ENCODE results near the gene TRIM47. TPM values are rescaled to one million over a fixed set of nuclear protein-coding genes. Genes with fewer than 3 reads are reported as not detected.

TRIM47 gene
- total RNA-seq, 1 experiment from 2014 or later = 25.7 TPM

DNA sequence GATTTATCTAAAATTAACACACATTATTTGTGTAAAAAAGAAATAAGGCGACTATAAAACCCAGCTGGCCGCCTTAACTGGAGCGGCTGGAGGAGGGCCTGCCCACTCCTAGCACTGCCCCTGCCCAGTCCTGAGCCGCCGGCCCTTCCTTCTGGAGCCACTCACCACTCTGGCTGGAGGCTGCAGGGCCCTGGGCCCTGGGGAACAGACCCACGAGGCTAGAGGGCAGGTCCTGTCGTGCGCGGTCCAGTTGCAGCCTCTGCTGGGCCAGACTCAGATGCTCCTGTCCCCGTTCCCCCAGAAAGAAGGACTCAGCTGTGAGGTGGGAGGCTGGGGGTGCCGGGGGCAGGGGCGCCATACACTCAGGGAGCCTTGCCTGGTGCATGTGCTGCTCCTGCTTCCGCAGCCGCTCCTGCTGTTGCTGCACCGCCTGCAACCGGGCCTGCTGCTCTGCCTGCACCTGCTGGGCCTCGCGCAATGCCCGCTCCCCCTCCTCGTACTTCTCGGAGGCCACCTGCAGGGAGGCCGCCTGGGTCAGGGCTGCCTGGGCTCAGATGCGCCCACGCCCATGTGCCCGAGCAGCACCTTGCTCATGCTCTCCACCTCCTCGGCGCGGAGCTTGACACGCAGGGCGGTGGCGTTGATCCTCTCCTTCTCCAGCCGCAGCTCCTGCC lies 35.3 kb upstream of the TRIM47 start:
- POLR2A ChIA-PET = no interaction called here
- Mint-ChIP-seq H3K4me1 (ENCODE audit: insufficient read depth, unreplicated experiment) (peaks cover 15% of the 10 kb centered on the region), H3K27ac (ENCODE audit: low read depth, unreplicated experiment) (no peak overlapping the region), H3K27me3 (ENCODE audit: insufficient read depth, unreplicated experiment) (no peaks in the 10 kb centered on the region), H3K9me3 (ENCODE audit: unreplicated experiment) (no peaks in the 10 kb centered on the region), H3K36me3 (ENCODE audit: insufficient read depth, unreplicated experiment) (peaks cover 16% of the 10 kb centered on the region), H3K4me3 (ENCODE audit: unreplicated experiment) (no peak overlapping the region)
- no peak for DNase-seq (ENCODE audit: unreplicated experiment)
- TF ChIP-seq, protein P1, sequence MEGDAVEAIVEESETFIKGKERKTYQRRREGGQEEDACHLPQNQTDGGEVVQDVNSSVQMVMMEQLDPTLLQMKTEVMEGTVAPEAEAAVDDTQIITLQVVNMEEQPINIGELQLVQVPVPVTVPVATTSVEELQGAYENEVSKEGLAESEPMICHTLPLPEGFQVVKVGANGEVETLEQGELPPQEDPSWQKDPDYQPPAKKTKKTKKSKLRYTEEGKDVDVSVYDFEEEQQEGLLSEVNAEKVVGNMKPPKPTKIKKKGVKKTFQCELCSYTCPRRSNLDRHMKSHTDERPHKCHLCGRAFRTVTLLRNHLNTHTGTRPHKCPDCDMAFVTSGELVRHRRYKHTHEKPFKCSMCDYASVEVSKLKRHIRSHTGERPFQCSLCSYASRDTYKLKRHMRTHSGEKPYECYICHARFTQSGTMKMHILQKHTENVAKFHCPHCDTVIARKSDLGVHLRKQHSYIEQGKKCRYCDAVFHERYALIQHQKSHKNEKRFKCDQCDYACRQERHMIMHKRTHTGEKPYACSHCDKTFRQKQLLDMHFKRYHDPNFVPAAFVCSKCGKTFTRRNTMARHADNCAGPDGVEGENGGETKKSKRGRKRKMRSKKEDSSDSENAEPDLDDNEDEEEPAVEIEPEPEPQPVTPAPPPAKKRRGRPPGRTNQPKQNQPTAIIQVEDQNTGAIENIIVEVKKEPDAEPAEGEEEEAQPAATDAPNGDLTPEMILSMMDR (IDR thresholded peaks at IDR 0.05; ENCODE audit: unreplicated experiment) = no peak
- intact Hi-C loops (cut with micrococcal nuclease) = no loop called here
- BruUV-seq (replicated peaks) = no TSS peak
- CTCF ChIA-PET = interaction anchor here (1.0 kb wide), 1 partner anchor 281 kb away, joined by 3 read pairs; no protein-coding TSS in a partner anchor

DNA sequence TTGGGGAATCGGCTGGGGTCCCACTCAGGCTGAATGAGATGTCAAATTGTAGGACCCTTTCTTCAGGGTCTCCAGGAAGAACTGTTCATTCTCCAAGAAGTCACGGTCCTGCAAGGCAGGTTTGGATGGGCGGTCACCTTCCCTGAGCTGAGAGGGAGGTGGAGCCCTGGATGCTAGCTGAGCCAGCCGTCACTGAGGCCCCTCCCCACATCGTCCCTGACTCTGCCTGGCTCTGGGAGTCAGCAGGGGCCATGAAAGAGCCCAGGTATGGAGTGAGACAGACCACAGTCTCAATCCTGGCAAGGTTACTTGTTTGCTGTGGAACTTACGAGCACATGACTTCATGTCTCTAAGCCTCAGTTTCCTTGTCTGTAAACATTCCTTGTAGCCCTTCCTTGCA lies 32.3 kb upstream of the TRIM47 start:
- POLR2A ChIA-PET = interaction anchor here (1.6 kb wide), 1 partner anchor 17 kb away, joined by 5 read pairs; no protein-coding TSS in a partner anchor
- no peak overlapping the region for H3K4me3 Mint-ChIP-seq (ENCODE audit: unreplicated experiment)
- CTCF ChIA-PET = interaction anchor here (1.2 to 1.6 kb wide), 3 partner anchors 35 to 95 kb away, joined by 3 to 6 read pairs (median 3); no protein-coding TSS in a partner anchor
- no peak for DNase-seq (ENCODE audit: unreplicated experiment)
- peaks cover 22% of the 10 kb centered on the region for H3K4me1 Mint-ChIP-seq (ENCODE audit: insufficient read depth, unreplicated experiment)
- H3K36me3 Mint-ChIP-seq (ENCODE audit: insufficient read depth, unreplicated experiment) = peaks cover 13% of the 10 kb centered on the region
- H3K9me3 Mint-ChIP-seq (ENCODE audit: unreplicated experiment) = no peaks in the 10 kb centered on the region
- TF ChIP-seq, protein P1 (IDR thresholded peaks at IDR 0.05; ENCODE audit: unreplicated experiment) = no peak
- intact Hi-C loops (cut with micrococcal nuclease) = no loop called here
- H3K27ac Mint-ChIP-seq (ENCODE audit: low read depth, unreplicated experiment) = no peak overlapping the region
- no peaks in the 10 kb centered on the region for H3K27me3 Mint-ChIP-seq (ENCODE audit: insufficient read depth, unreplicated experiment)
- no TSS peak for BruUV-seq (replicated peaks)

DNA sequence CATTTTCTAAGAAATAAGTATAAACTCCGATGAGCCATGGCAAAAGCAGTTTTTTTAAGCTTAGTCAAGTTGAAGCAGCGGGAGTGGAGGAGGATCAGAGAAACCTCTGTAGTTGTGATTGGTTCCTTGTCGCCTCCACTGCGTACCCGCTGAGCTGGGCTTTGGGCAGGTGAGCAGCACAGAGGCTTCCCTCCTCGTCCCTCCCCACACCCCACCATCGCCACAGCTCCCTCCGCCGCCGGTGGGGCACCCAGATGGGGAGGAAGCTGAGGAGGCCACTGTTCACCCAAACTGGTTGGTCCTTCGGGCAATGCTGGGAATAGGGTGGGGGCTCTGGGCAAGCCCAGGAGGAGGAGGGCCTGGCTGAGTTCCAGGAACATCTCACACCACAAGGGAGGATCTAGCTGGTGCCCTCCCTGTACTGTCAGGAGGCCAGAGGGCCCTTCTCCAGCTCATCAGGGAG lies 31.5 kb upstream of the TRIM47 start:
- no peak overlapping the region for H3K27ac Mint-ChIP-seq (ENCODE audit: low read depth, unreplicated experiment)
- CTCF ChIA-PET = interaction anchor here (0.5 to 1.6 kb wide), 5 partner anchors 34 to 506 kb away, joined by 3 to 6 read pairs (median 3); no protein-coding TSS in a partner anchor
- intact Hi-C loops (cut with micrococcal nuclease) = loop anchor here (5.0 kb wide), 1 partner anchor 272 kb away; no protein-coding TSS in a partner anchor
- no peaks in the 10 kb centered on the region for H3K27me3 Mint-ChIP-seq (ENCODE audit: insufficient read depth, unreplicated experiment)
- H3K36me3 Mint-ChIP-seq (ENCODE audit: insufficient read depth, unreplicated experiment) = peaks cover 13% of the 10 kb centered on the region
- POLR2A ChIA-PET = interaction anchor here (0.5 to 1.6 kb wide), 11 partner anchors 9 to 166 kb away, joined by 3 to 6 read pairs (median 4); partner anchors contain the start of genes FBF1 and TRIM65
- TF ChIP-seq, protein P1 (IDR thresholded peaks at IDR 0.05; ENCODE audit: unreplicated experiment) = no peak
- BruUV-seq (replicated peaks) = no TSS peak
- no peaks in the 10 kb centered on the region for H3K9me3 Mint-ChIP-seq (ENCODE audit: unreplicated experiment)
- peak; percentile 56 for DNase-seq (ENCODE audit: unreplicated experiment)
- peak overlapping the region; percentile 46 for H3K4me3 Mint-ChIP-seq (ENCODE audit: unreplicated experiment)
- peaks cover 22% of the 10 kb centered on the region for H3K4me1 Mint-ChIP-seq (ENCODE audit: insufficient read depth, unreplicated experiment)

DNA sequence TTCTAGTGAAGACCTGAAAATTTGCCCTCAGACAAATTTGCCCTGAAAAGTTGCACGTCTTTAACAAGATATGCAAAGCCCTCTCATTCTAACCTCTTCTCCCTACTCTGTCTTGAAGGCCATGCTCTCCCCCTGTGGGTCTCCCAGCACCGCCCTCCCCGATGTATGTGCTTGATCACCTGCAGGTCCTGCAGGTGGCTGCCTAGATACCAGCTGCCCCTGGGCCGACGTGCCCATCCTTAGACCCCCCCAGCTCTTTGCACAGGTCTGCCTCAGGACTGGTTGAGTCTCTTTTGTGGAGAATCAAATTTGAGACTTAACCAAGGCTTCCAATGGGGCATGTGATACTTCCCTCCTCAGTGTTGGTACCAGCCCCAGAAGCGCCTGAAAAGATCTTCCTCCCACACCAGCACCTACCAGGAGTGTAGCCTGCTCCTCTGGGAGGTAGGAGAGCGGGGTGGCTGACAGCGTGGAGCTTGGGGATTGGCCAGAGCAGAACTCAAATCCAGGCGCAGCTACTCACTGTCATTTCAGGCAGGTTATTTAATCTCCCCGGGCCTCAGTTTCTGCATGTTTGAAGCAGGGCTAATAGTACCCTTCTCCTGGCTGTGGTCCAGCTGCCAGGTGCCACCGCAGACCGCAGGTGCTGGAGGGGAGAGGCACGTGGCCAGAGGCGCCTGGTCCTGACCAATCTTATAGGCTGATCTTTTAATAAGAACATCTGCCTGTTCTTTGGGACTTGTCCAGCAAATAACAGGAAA lies 30.9 kb upstream of the TRIM47 start:
- POLR2A ChIA-PET = interaction anchor here (0.5 to 1.6 kb wide), 12 partner anchors 9 to 167 kb away, joined by 3 to 6 read pairs (median 4); partner anchors contain the start of gene TRIM65
- Mint-ChIP-seq H3K4me1 (ENCODE audit: insufficient read depth, unreplicated experiment) (peaks cover 22% of the 10 kb centered on the region), H3K4me3 (ENCODE audit: unreplicated experiment) (no peak overlapping the region), H3K9me3 (ENCODE audit: unreplicated experiment) (no peaks in the 10 kb centered on the region), H3K36me3 (ENCODE audit: insufficient read depth, unreplicated experiment) (peaks cover 13% of the 10 kb centered on the region), H3K27me3 (ENCODE audit: insufficient read depth, unreplicated experiment) (no peaks in the 10 kb centered on the region), H3K27ac (ENCODE audit: low read depth, unreplicated experiment) (no peak overlapping the region)
- BruUV-seq (replicated peaks) = no TSS peak
- peak; percentile 57 for DNase-seq (ENCODE audit: unreplicated experiment)
- intact Hi-C loops (cut with micrococcal nuclease) = loop anchor here (5.0 kb wide), 1 partner anchor 273 kb away; no protein-coding TSS in a partner anchor
- TF ChIP-seq, protein P1 (IDR thresholded peaks at IDR 0.05; ENCODE audit: unreplicated experiment) = no peak
- CTCF ChIA-PET = interaction anchor here (0.5 to 1.6 kb wide), 7 partner anchors 33 to 506 kb away, joined by 3 to 6 read pairs (median 3); no protein-coding TSS in a partner anchor
